Activated naive CD8-positive, alpha-beta T cell treated with anti-CD3 and anti-CD28 coated beads, Interleukin-2, amount 10 ng/mL, durations not matched to agents 7 days and 5 days (primary cell): Measurements from ENCODE around the gene NLRP1. TPM values are rescaled to one million over a fixed set of nuclear protein-coding genes. Genes with fewer than 3 reads are reported as not detected.

ENCODE experiments used
- ATAC-seq: fragments of 150-1000 bp; cut with Tn5 transposase; one replicate; pipeline ENCODE4 v1.10.0; 2021; ENCODE audit warnings: low read depth, moderate library complexity
- POLR2A ChIA-PET: fragments of 350-600 bp; sonication (Branson Sonifier 250); formaldehyde crosslinking; loops from one replicate; lab custom pipeline; 2021; ENCODE audit warnings: antibody characterized with exemption; lab: Charles Lee
- DNase-seq: peaks from one replicate; pipeline ENCODE4 v3.0.0; 2021
- H3K27ac Mint-ChIP-seq: one replicate; pipeline ENCODE4 v1.8.0; 2022; ENCODE audit warnings: mild to moderate bottlenecking, mixed read lengths
- H3K27me3 Mint-ChIP-seq: one replicate; pipeline ENCODE4 v1.8.0; 2022; ENCODE audit warnings: mild to moderate bottlenecking, moderate library complexity, mixed read lengths
- H3K36me3 Mint-ChIP-seq: one replicate; pipeline ENCODE4 v1.8.0; 2021; ENCODE audit warnings: mild to moderate bottlenecking, mixed read lengths
- H3K4me1 Mint-ChIP-seq: one replicate; pipeline ENCODE4 v1.8.0; 2021; ENCODE audit warnings: mixed read lengths
- H3K4me3 Mint-ChIP-seq: one replicate; pipeline ENCODE4 v1.8.0; 2022; ENCODE audit warnings: mild to moderate bottlenecking, moderate library complexity, mixed read lengths
- H3K9me3 Mint-ChIP-seq: one replicate; pipeline ENCODE4 v1.8.0; 2021; ENCODE audit warnings: mixed read lengths
- total RNA-seq, 2 experiments: library from RNA; stranded (reverse); gene quantifications; one replicate each; pipeline ENCODE4 v1.2.3, GENCODE V29; 2021

NLRP1 gene
- total RNA-seq, 2 experiments from 2014 or later = 120 to 126 TPM

DNA sequence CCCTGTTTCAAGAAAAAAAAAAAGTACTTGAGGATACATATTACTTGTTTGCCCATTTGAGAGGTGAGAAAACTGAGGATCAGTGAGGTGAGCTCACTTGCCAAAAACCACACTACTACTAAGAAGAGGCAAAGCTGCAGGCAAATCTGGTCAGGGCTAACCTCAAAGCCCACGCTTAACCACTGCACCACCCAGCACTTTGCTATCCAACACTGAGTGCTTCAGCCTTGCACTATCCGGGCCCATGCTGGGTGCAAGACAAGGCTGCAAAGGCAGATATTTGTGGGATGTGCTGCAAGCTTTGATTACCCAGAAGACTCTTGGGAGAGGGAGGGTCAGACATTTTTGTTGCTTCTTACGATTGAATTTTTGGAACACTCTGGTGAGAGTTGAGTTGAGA is 23.6 kb upstream of the NLRP1 start:
- Mint-ChIP-seq H3K27me3 (peaks cover 21% of the 10 kb centered on the region), H3K27ac (no peak overlapping the region), H3K9me3 (no peaks in the 10 kb centered on the region), H3K4me3 (no peak overlapping the region), H3K4me1 (peaks cover 4% of the 10 kb centered on the region), H3K36me3 (no peaks in the 10 kb centered on the region)
- DNase-seq (no peak), ATAC-seq (no peak)
- POLR2A ChIA-PET = no interaction called here

DNA sequence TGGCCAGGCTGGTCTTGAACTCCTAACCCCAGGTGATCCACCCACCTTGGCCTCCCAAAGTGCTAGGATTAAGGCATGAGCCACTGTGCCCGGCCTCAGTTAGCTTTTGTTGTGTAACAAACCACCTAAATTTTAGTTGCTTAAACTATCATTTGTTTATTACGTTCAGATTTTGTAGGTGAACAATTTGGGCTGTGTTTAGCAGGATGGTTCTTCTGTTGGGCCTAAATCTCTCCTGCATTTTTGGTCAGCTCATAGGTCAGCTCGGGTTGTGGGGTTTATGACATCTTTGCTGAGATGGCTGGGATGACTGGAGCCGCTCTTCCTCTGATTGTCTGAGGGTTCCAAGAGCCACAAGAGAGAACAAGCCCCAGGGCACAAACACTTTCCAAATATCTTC is 21.1 kb upstream of the NLRP1 start:
- DNase-seq (no peak), ATAC-seq (no peak)
- no peak overlapping the region for H3K4me3 Mint-ChIP-seq
- POLR2A ChIA-PET = no interaction called here
- no peak overlapping the region for H3K27ac Mint-ChIP-seq
- no peaks in the 10 kb centered on the region for H3K9me3 Mint-ChIP-seq
- peaks cover 26% of the 10 kb centered on the region for H3K27me3 Mint-ChIP-seq
- H3K4me1 Mint-ChIP-seq = peaks cover 2% of the 10 kb centered on the region
- H3K36me3 Mint-ChIP-seq = no peaks in the 10 kb centered on the region

DNA sequence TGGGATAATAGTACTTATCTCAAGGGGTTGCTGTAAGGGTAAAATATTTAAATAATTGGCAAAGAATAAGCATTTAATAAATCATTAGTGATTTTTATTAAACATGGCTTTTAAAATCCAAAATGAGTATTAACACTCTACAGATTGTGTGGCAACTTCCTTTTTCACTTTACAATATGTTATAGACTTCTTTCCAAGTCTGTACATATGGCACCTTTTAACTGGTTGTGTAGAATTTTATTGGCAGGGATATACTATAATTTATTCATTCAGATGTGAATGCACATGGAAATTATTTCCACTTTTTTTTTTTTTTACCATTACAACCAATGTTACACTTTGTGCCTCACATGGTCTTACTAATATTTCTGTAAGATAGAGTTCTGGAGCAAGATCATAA is 15.7 kb upstream of the NLRP1 start:
- Mint-ChIP-seq H3K9me3 (no peaks in the 10 kb centered on the region), H3K4me1 (no peaks in the 10 kb centered on the region), H3K27ac (no peak overlapping the region), H3K36me3 (no peaks in the 10 kb centered on the region), H3K4me3 (no peak overlapping the region), H3K27me3 (peaks cover 34% of the 10 kb centered on the region)
- DNase-seq (no peak), ATAC-seq (no peak)
- POLR2A ChIA-PET = no interaction called here

DNA sequence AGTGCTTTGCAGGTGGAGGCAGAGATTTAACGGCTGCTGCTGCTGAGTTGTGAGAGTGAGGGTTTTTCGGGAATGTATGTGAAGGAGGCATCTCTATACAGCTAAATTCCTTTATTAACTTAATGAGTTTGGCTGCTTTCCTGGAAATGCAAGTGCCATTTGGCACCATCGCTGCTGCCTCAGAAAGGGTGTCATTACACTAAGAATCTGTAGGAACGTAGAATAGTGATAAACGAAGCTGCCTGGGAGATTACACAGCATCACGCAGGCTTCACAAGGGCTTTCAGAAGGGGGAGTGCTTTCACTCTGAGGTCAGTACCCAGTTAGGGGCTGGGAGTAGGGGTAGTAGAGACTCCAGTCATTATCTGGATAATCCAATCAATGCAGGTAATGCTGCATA is 14.1 kb upstream of the NLRP1 start:
- no peak overlapping the region for H3K27ac Mint-ChIP-seq
- ATAC-seq = no peak
- H3K9me3 Mint-ChIP-seq = no peaks in the 10 kb centered on the region
- POLR2A ChIA-PET = no interaction called here
- H3K27me3 Mint-ChIP-seq = peaks cover 45% of the 10 kb centered on the region
- no peak overlapping the region for H3K4me3 Mint-ChIP-seq
- H3K36me3 Mint-ChIP-seq = no peaks in the 10 kb centered on the region
- no peak for DNase-seq
- H3K4me1 Mint-ChIP-seq = no peaks in the 10 kb centered on the region

DNA sequence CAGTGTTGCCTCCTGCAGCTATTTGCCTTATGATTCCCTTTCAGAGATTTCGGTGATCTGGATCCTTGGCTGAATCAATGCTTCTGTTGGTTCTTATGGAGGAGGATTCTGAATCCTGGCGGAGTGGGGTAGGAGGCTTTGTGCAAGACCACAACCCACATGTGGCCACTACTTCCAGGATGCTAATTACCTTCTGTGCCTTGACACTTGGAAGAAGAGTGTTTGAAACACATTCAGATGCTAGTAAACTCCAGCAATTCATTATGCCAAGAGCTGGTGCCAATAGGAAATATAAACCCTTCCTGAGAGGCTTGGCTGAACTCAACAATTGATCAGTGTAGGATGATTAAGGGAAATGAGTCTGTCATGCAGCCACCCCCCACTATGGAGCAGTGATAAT is 12.1 kb upstream of the NLRP1 start:
- ATAC-seq (no peak), DNase-seq (no peak)
- H3K4me3 Mint-ChIP-seq = no peak overlapping the region
- H3K4me1 Mint-ChIP-seq = no peaks in the 10 kb centered on the region
- no peak overlapping the region for H3K27ac Mint-ChIP-seq
- no peaks in the 10 kb centered on the region for H3K9me3 Mint-ChIP-seq
- peaks cover 33% of the 10 kb centered on the region for H3K27me3 Mint-ChIP-seq
- H3K36me3 Mint-ChIP-seq = no peaks in the 10 kb centered on the region
- POLR2A ChIA-PET = no interaction called here

DNA sequence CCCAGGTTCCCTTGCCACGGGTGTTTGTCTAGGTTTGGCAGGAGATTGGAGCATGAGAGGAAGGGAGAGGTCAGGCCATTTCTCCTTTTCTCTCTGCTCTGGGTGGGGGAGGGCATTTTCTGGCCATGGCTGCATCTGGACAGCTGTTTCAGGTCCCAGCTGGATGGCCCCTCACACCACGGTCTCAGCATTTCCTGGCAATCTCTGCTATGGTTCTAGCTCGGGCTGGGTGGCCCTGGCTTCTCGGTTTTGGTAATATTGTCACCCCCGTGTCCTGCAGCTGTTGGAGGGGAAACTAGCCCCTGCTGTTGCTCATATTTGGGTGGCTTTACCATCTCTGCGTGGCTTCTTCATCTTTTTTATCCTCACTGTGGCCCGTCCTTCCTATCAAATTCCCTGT is 11.5 kb upstream of the NLRP1 start:
- ATAC-seq = no peak
- POLR2A ChIA-PET = no interaction called here
- DNase-seq = no peak
- Mint-ChIP-seq H3K27me3 (peaks cover 32% of the 10 kb centered on the region), H3K9me3 (no peaks in the 10 kb centered on the region), H3K4me1 (no peaks in the 10 kb centered on the region), H3K36me3 (no peaks in the 10 kb centered on the region), H3K27ac (no peak overlapping the region), H3K4me3 (no peak overlapping the region)

DNA sequence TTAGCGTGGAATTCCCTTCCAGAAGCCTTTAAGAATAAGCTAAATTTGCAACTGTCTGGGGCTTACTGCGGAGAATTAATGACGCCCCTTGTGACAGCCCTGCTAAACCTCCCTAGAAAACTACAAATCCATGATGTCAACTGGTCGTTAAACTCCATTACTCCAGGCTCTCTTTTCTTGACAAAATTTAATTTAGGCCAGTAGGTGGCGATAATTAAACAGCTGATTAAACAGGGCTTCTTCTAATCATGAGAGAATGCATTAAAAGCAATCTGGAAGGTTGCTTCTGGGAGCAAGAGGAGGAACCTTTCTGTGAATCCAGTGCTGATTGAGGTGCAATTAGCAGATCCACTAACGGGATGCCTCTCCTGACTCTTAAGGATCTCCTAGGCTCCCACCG is 8.1 kb upstream of the NLRP1 start:
- ATAC-seq = no peak

DNA sequence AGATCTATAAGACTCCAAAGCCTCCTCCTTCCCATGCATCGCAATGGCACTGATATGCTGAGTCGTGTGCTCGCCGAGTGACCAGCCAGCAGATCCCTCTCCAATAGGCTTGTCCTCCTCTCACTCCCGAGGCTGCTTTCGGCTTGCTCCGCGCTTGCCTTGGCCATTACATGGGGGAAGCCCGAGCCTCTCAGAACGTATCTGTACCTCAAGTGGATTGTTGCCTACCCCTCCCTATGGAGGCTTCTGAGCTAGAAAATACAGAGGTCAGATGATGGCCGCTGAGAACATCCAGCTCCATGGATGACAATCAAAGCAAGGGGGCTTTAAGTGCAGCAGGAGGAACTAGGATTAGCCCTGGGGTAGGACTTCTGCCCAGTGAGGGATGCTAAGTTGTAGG is 7.7 kb upstream of the NLRP1 start:
- no peak for DNase-seq

More for the DNA sequence above, 8.1 kb upstream of the NLRP1 start:
- Mint-ChIP-seq H3K27me3 (peaks cover 25% of the 10 kb centered on the region), H3K9me3 (no peaks in the 10 kb centered on the region), H3K4me3 (no peak overlapping the region), H3K36me3 (no peaks in the 10 kb centered on the region), H3K4me1 (peaks cover under 1% of the 10 kb centered on the region), H3K27ac (no peak overlapping the region)
- POLR2A ChIA-PET = no interaction called here
- no peak for DNase-seq

DNA sequence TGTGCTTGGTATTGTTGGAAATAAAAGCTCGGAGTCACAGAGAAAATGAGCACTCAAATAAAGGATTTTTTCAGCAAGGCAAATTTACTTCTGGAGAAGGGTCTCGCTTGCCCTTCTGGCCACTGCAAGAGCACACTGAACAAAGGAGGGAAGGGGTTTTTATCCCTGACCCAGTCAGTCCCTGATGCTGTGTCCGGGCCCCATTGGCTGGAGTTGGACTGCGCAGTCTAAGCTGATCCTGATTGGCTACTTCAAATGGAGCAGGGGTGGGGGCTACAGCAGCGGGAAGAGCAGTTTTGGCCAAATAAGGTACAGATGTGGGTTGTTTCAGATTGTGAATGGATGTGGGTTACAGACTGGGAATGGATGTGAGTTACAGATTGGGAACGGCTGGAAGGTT is 4.3 kb upstream of the NLRP1 start:
- peaks cover 8% of the 10 kb centered on the region for H3K27me3 Mint-ChIP-seq
- H3K36me3 Mint-ChIP-seq = peaks cover 3% of the 10 kb centered on the region
- DNase-seq = no peak
- no peak overlapping the region for H3K4me3 Mint-ChIP-seq
- no peak for ATAC-seq
- H3K9me3 Mint-ChIP-seq = no peaks in the 10 kb centered on the region
- H3K27ac Mint-ChIP-seq = no peak overlapping the region
- peaks cover 14% of the 10 kb centered on the region for H3K4me1 Mint-ChIP-seq
- POLR2A ChIA-PET = no interaction called here

More for the DNA sequence above, 7.7 kb upstream of the NLRP1 start:
- Mint-ChIP-seq H3K27me3 (peaks cover 25% of the 10 kb centered on the region), H3K9me3 (no peaks in the 10 kb centered on the region), H3K27ac (no peak overlapping the region), H3K36me3 (no peaks in the 10 kb centered on the region), H3K4me1 (peaks cover 4% of the 10 kb centered on the region), H3K4me3 (no peak overlapping the region)
- no peak for ATAC-seq
- POLR2A ChIA-PET = no interaction called here

DNA sequence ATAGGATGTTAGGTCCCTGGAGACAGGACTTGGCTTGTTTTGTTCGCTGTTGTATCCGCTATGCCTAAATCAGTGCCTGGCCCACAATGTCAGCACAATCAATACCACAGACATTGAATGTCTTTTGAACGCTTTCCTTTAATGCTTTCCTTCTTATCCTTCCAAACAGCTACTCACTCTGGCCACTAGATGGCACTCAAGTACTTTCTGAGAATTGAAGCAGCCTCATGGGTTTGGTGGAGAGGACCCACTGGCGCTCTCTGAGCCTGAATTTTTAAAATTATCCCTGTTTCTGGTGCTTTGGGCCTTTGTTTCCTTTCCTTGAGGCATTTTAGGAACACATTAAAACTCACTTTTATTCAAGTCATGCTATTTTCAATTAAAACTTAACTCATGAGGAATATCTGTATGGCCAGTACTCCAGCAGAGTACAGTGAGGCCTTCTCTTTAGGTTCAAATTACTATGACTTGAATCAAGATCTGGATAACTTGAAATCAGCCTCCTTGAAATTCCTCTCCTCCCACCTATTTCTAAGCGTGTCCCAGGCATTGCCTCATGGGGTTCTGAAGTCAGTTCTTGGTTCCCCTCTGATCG is 3.2 kb upstream of the NLRP1 start:
- Mint-ChIP-seq H3K36me3 (peaks cover 6% of the 10 kb centered on the region), H3K9me3 (no peaks in the 10 kb centered on the region), H3K4me3 (no peak overlapping the region), H3K27ac (peak overlapping the region; percentile 49), H3K4me1 (peaks cover 21% of the 10 kb centered on the region), H3K27me3 (peaks cover 7% of the 10 kb centered on the region)
- ATAC-seq (no peak), DNase-seq (no peak)
- POLR2A ChIA-PET = no interaction called here

DNA sequence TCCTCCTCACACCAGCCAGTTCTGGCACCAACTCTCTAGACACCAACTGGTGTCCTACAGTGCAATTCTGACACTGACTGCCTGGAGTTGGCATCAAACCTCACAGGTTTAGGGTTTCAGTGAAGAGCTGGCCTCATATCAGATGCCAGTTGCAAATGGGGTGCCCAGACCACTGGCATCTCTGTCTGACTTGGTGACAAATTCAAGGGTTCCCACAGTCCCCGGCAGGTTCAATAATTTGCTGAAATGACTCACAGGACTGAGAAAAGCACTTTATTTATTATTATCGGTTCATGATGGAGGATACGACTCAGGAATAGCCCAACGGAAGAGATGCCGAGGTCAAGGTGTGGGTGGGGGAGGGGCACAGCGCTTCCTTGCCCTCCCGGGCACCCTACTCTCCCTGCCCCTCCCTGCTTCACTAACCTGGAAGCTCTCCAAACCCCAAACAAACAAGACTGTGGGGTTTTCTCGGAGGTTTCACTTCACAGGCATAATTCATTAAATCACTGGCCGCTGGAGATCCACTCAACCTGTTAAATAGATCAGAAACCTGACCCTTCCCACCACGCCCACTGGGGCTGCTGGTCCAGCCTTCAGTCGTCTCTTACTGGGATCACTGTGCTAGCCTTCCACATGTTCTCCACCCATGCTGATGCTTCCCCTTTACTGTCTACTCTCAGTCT is 1.7 kb upstream of the NLRP1 start:
- DNase-seq (no peak), ATAC-seq (no peak)
- Mint-ChIP-seq H3K4me1 (peaks cover 32% of the 10 kb centered on the region), H3K9me3 (no peaks in the 10 kb centered on the region), H3K27ac (peak overlapping the region; percentile 55), H3K36me3 (peaks cover 16% of the 10 kb centered on the region), H3K4me3 (peak overlapping the region; percentile 24), H3K27me3 (peaks cover 7% of the 10 kb centered on the region)
- POLR2A ChIA-PET = no interaction called here

DNA sequence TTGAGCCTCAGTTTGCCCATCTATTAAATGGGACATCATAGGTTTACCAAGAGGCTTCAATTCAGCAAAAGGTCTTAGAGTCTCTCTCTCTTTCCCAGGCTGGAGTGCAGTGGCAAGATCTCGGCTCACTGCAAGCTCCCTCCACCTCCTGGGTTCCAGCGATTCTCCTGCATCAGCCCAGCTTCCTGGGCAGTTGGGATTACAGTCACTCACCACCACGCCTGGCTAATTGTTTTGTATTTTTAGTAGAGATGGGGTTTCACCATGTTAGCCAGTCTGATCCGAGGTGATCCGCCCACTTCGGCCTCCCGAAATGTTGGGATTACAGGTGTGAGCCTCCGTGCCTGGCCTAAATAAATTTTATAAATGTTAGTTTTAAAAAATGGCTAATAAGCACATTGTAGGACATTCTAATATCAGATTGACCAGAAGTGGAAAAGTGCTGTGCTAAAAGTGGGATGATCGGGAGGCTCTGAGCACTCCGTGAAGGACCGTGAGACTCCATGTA is 1.0 kb upstream of the NLRP1 start:
- H3K4me3 Mint-ChIP-seq = no peak overlapping the region
- H3K27me3 Mint-ChIP-seq = peaks cover 6% of the 10 kb centered on the region
- ATAC-seq = no peak
- POLR2A ChIA-PET = interaction anchor here (0.7 to 1.3 kb wide), 3 partner anchors 85 to 859 kb away, joined by 4 to 6 read pairs (median 4); partner anchors contain the start of genes DHX33 and PIMREG
- DNase-seq = no peak
- H3K9me3 Mint-ChIP-seq = no peaks in the 10 kb centered on the region
- peak overlapping the region; percentile 97 for H3K27ac Mint-ChIP-seq
- peaks cover 19% of the 10 kb centered on the region for H3K36me3 Mint-ChIP-seq
- H3K4me1 Mint-ChIP-seq = peaks cover 35% of the 10 kb centered on the region

DNA sequence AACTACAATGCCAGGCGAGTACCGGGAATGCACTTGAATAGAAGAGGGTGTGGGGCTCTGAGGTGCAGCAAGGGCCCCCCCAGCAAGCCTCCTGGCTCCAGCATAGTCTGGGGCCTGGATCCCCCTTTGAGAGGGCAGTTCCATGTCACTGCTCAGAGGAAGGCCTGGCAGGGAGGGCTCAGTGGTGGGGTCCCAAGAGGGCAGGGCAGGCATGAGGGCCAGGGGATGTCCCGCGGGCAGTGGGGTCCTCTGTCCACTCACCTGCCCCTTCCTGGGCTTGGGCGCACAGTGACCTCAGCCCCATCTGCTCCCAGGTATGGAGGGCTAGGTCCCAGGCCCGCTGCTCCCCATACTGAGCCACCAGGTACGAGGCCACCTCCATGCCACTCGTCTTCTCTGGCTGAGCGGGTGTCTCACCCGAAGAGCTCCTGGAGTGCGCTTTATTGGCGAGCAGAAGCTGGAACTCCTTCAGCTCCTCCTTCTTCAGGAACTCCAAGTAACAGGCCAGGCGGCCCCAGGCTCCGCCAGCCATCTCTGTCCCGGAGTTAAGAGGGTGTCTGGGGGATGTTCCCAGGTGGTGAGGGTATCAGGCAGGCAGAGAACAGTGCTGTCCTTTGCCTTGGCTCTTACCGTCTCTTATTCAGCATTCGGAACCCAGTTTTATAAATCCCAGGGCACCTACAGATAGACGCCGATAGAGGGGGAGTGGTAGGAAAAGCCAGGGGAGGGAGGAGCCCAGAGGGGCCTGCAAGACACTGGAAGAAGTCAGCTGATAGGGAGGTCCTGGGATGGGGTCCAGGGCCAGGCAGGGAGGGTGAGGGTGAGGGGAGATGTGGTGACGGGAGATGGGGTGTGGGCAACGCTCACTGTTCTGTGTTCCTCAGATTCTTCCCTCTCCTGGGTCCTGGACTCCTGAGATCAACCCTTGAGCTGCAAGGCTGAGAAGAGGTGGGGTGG is 605 bp downstream of the NLRP1 start:
- H3K4me3 Mint-ChIP-seq = peak overlapping the region; percentile 97
- peaks cover 1% of the 10 kb centered on the region for H3K27me3 Mint-ChIP-seq
- H3K27ac Mint-ChIP-seq = peak overlapping the region; percentile 97
- H3K36me3 Mint-ChIP-seq = peaks cover 34% of the 10 kb centered on the region
- POLR2A ChIA-PET = interaction anchor here (0.5 to 2.8 kb wide), 6 partner anchors 23 to 861 kb away, joined by 3 to 16 read pairs (median 4); partner anchors contain the start of genes DERL2, DHX33, MIS12 and PIMREG
- peak; percentile 20 for ATAC-seq
- DNase-seq = peak; percentile 45
- peaks cover 2% of the 10 kb centered on the region for H3K9me3 Mint-ChIP-seq
- peaks cover 36% of the 10 kb centered on the region for H3K4me1 Mint-ChIP-seq
